HG03469 (cell line): ENCODE data around the gene NCKAP5.

Source experiments
- ATAC-seq: cut with Tn5 transposase; IDR thresholded peaks from one replicate; pipeline ENCODE4 v1.9.1; 2021; ENCODE audit warnings: mild to moderate bottlenecking, moderate library complexity, moderate number of reproducible peaks; ENCODE audit not compliant: unreplicated experiment

Gene NCKAP5

GRCh38 chr2:133432778-133433177 is 135.5 kb downstream of the NCKAP5 start:
- no peak for ATAC-seq

- no peak for ATAC-seq
Observed at GRCh38 chr2:133431289-133431688, 137.0 kb downstream of the NCKAP5 start.

GRCh38 chr2:133426791-133427190 is 141.5 kb downstream of the NCKAP5 start:
- ATAC-seq, result no peak

GRCh38 chr2:133425612-133426011 is 142.7 kb downstream of the NCKAP5 start:
- ATAC-seq, result no peak

- no peak for ATAC-seq
Observed at GRCh38 chr2:133424876-133425275, 143.4 kb downstream of the NCKAP5 start.

- ATAC-seq, result no peak
Observed at GRCh38 chr2:133422931-133423351, 145.3 kb downstream of the NCKAP5 start.

GRCh38 chr2:133421516-133422324 is 146.5 kb downstream of the NCKAP5 start:
- ATAC-seq, result peak; percentile 74

GRCh38 chr2:133420788-133421187 is 147.5 kb downstream of the NCKAP5 start:
- ATAC-seq, result no peak

- no peak for ATAC-seq
Observed at GRCh38 chr2:133418671-133419070, 149.6 kb downstream of the NCKAP5 start.

- no peak for ATAC-seq
Observed at GRCh38 chr2:133418021-133418420, 150.2 kb downstream of the NCKAP5 start.

- ATAC-seq, result no peak
Observed at GRCh38 chr2:133417415-133417814, 150.8 kb downstream of the NCKAP5 start.

- ATAC-seq, result no peak
Observed at GRCh38 chr2:133416736-133417135, 151.5 kb downstream of the NCKAP5 start.

GRCh38 chr2:133416146-133416545 is 152.1 kb downstream of the NCKAP5 start:
- no peak for ATAC-seq

- ATAC-seq, result no peak
Observed at GRCh38 chr2:133415210-133415876, 152.9 kb downstream of the NCKAP5 start.

- ATAC-seq, result no peak
Observed at GRCh38 chr2:133414486-133415209, 153.6 kb downstream of the NCKAP5 start.

GRCh38 chr2:133413863-133414262 is 154.4 kb downstream of the NCKAP5 start:
- ATAC-seq, result no peak

GRCh38 chr2:133412694-133413093 is 155.6 kb downstream of the NCKAP5 start:
- ATAC-seq, result no peak

GRCh38 chr2:133411857-133412256 is 156.4 kb downstream of the NCKAP5 start:
- ATAC-seq, result no peak

GRCh38 chr2:133411101-133411500 is 157.2 kb downstream of the NCKAP5 start:
- no peak for ATAC-seq

GRCh38 chr2:133409581-133410285 is 158.5 kb downstream of the NCKAP5 start:
- no peak for ATAC-seq

- ATAC-seq, result no peak
Observed at GRCh38 chr2:133408671-133409070, 159.6 kb downstream of the NCKAP5 start.
